Lung (tissue), 12 donors: Measurements from ENCODE around the gene PRDM16. TPM values are rescaled to one million over a fixed set of nuclear protein-coding genes. Genes with fewer than 3 reads are reported as not detected.

Source experiments
- ATAC-seq: fragments of 200-7000 bp; cut with Tn5 transposase; one replicate; pipeline ENCODE4 v1.9.1; 2020; ENCODE audit warnings: moderate number of reproducible peaks; ENCODE audit not compliant: insufficient read depth, low FRiP score
- DNase-seq, 3 donors: peaks; one replicate each; pipeline ENCODE4 v3.0.0-alpha.2; 2013 to 2017
- H3K27ac ChIP-seq, 2 donors: one replicate each; pipeline ENCODE4 v1.5.1; 2013; ENCODE audit warnings: mild to moderate bottlenecking in 2 of 2, moderate library complexity in 2 of 2, control low read depth in 1 of 2, inconsistent platforms in 1 of 2, low read depth in 1 of 2, low read length in 1 of 2
- H3K27me3 ChIP-seq, 3 donors: one replicate each; pipeline ENCODE4 v1.5.1; 2013; ENCODE audit warnings: low read length in 2 of 3; ENCODE audit not compliant: control insufficient read depth in 3 of 3, insufficient read depth in 3 of 3
- H3K36me3 ChIP-seq, 4 donors: one replicate each; pipeline ENCODE4 v1.5.1; 2013; ENCODE audit warnings: low read length in 4 of 4, mild to moderate bottlenecking in 1 of 4, moderate library complexity in 1 of 4; ENCODE audit not compliant: control insufficient read depth in 4 of 4, insufficient read depth in 4 of 4
- H3K4me1 ChIP-seq, 5 donors: one replicate each; pipeline ENCODE4 v1.5.1; 2013; ENCODE audit warnings: low read length in 5 of 5, mild to moderate bottlenecking in 2 of 5, moderate library complexity in 1 of 5; ENCODE audit not compliant: control insufficient read depth in 5 of 5, insufficient read depth in 5 of 5
- H3K4me3 ChIP-seq: one replicate; pipeline ENCODE4 v1.5.1; 2013; ENCODE audit warnings: mild to moderate bottlenecking, control low read depth, moderate library complexity
- H3K9ac ChIP-seq, 2 donors: one replicate each; pipeline ENCODE4 v1.5.1; 2013; ENCODE audit warnings: low read length in 2 of 2, control low read depth in 1 of 2; ENCODE audit not compliant: insufficient read depth in 1 of 2
- H3K9me3 ChIP-seq, 4 donors: one replicate each; pipeline ENCODE4 v1.5.1; 2013; ENCODE audit warnings: low read length in 3 of 4, mild to moderate bottlenecking in 1 of 4, moderate library complexity in 1 of 4; ENCODE audit not compliant: control insufficient read depth in 4 of 4, insufficient read depth in 3 of 4
- WGBS, 2 donors: extraction: QIAGEN DNeasy Blood & Tissue Kit; methylation state at CpG; one replicate each; pipeline ENCODE4 v1.1.7; 2013; 5-methylcytosine and 5-hydroxymethylcytosine counted together
- polyA plus RNA-seq, 2 donors: library from polyadenylated mRNA; stranded (reverse); fragments of 200-250 nt; gene quantifications; one replicate each; pipeline ENCODE4 v1.2.1, GENCODE V29; 2013
- total RNA-seq, 2 donors: library from RNA; depleted of rRNA in 1 of 2; stranded (reverse); fragments of >200 nt in 1 of 2; gene quantifications; one replicate each; pipeline ENCODE4 v1.2.1, GENCODE V29; 2014 to 2021
- TF ChIP-seq, protein P1 (sequence below): IDR thresholded peaks from 2 replicates; pipeline ENCODE4 v1.5.1; 2012; ENCODE audit warnings: mild to moderate bottlenecking; ENCODE audit errors: control extremely low read depth, extremely low read depth
- donor health status: control.
- donor health status: control.
- donor health status: Bipolar disorder and iron deficiency.
- donor health status: healthy.
- donor health status: DM: yes; HTN: yes; CAD: no.

PRDM16 gene
- total and polyA plus RNA-seq, 4 donors: 2.4 to 36.5 (median 13.1) TPM

- DNase-seq (peak; percentile 54 to 77 (median 75)), ATAC-seq (peak; percentile 54)
- 30 to 32% methylated on average over 39 to 40 of the region's 40 CpGs for WGBS, 2 donors
- peaks cover 0 to 24% (median 6%) of the 10 kb centered on the region in 5 donors for H3K4me1 ChIP-seq
- H3K4me3 ChIP-seq: no peak overlapping the region
- no peaks in the 10 kb centered on the region for H3K9me3 ChIP-seq
- H3K9ac ChIP-seq: no peak overlapping the region
- H3K27me3 ChIP-seq: peaks cover 0 to 17% (median 16%) of the 10 kb centered on the region in 3 donors
- no peaks in the 10 kb centered on the region for H3K36me3 ChIP-seq
- TF ChIP-seq, protein P1, sequence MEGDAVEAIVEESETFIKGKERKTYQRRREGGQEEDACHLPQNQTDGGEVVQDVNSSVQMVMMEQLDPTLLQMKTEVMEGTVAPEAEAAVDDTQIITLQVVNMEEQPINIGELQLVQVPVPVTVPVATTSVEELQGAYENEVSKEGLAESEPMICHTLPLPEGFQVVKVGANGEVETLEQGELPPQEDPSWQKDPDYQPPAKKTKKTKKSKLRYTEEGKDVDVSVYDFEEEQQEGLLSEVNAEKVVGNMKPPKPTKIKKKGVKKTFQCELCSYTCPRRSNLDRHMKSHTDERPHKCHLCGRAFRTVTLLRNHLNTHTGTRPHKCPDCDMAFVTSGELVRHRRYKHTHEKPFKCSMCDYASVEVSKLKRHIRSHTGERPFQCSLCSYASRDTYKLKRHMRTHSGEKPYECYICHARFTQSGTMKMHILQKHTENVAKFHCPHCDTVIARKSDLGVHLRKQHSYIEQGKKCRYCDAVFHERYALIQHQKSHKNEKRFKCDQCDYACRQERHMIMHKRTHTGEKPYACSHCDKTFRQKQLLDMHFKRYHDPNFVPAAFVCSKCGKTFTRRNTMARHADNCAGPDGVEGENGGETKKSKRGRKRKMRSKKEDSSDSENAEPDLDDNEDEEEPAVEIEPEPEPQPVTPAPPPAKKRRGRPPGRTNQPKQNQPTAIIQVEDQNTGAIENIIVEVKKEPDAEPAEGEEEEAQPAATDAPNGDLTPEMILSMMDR: no peak
- peak overlapping the region; percentile 9 to 70 for H3K27ac ChIP-seq
These were observed 254.2 kb downstream of the PRDM16 start for GRCh38 chr1:3323021-3323795.

GRCh38 chr1:3323796-3324703, 255.0 kb downstream of the PRDM16 start:
- peaks cover 0 to 24% (median 6%) of the 10 kb centered on the region in 5 donors for H3K4me1 ChIP-seq
- DNase-seq (no peak), ATAC-seq (no peak)
- peaks cover 0 to 17% (median 16%) of the 10 kb centered on the region in 3 donors for H3K27me3 ChIP-seq
- WGBS, 2 donors: 82 to 88% methylated on average over 26 of the region's 26 CpGs
- TF ChIP-seq, protein P1: no peak
- no peak overlapping the region for H3K9ac ChIP-seq
- H3K27ac ChIP-seq: no peak overlapping the region
- H3K9me3 ChIP-seq: no peaks in the 10 kb centered on the region
- no peak overlapping the region for H3K4me3 ChIP-seq
- H3K36me3 ChIP-seq: no peaks in the 10 kb centered on the region

DNA sequence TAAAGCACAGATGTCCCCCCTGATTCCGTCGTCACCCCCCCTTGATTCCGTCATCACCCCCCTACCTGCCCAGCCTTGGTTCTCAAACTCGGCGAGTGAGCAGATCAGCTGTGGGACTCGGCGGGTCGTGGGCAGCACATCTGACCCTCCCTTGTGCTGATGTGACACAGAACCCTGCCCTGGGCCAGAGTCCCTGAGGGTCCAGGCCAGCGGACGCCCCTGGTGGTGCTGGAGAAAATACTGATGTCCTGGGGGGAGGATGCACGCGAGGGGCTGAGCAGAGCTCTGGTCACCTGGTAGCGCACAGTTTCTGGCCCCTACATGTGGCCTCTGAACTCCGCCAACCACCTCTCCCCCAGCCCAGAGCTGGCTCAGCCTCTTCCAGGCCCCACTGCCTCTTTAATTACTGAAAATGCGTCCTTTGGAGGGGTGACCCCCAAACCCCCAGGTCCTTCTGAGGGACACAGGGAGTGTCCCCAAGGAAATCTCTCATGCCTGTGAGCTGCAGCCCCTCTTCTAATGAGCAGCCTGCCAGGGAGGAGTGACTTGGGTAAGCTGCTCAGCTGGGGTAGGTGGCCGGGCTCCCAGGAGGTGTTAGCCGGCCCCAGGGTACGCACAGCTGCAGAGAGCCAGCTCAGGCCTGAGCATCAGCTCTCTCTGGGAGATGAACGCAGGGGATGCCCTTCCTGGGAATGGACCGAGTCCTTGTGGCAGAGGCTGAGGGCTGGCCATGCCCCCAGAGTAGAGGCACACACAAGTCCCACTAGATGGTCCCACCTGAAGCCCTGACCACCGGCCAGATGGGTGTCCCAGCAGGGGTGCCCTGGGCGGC, 255.9 kb downstream of the PRDM16 start:
- Histone ChIP-seq H3K4me3 (no peak overlapping the region), H3K36me3 (no peaks in the 10 kb centered on the region), H3K9me3 (no peaks in the 10 kb centered on the region), H3K27me3 (peaks cover 0 to 17% (median 16%) of the 10 kb centered on the region in 3 donors), H3K9ac (no peak overlapping the region), H3K4me1 (peaks cover 0 to 29% (median 0%) of the 10 kb centered on the region in 5 donors), H3K27ac (no peak overlapping the region)
- WGBS, 2 donors: 90 to 96% methylated on average over 22 of the region's 22 CpGs
- no peak for DNase-seq
- TF ChIP-seq, protein P1: no peak
- no peak for ATAC-seq
